Panc1 (cell line): ENCODE data around the gene TRPC4AP. TPM values are rescaled to one million over a fixed set of nuclear protein-coding genes. Genes with fewer than 3 reads are reported as not detected.

Experiments used
- ATAC-seq: fragments of 200-7000 bp; cut with Tn5 transposase; 2 replicates; pipeline ENCODE4 v1.9.1; 2020; ENCODE audit warnings: mild to moderate bottlenecking, moderate library complexity
- BruUV-seq: library from RNA; stranded (reverse); fragments of 400-500 nt; replicated peaks from 2 replicates; lab custom pipeline; 2021; lab: Mats Ljungman, UMichigan
- CTCF ChIA-PET: fragments of 300-600 bp; sonication (Branson Sonifier 250); formaldehyde crosslinking; loops from one replicate; lab custom pipeline; 2022; ENCODE audit warnings: antibody characterized with exemption; lab: Charles Lee
- POLR2A ChIA-PET: fragments of 300-600 bp; sonication (Branson Sonifier 250); formaldehyde crosslinking; loops from one replicate; lab custom pipeline; 2022; ENCODE audit warnings: antibody characterized with exemption; lab: Charles Lee
- DNase-seq: peaks from one replicate; pipeline ENCODE4 v3.0.0-alpha.2; 2010; ENCODE audit warnings: low read depth, low spot score
- H3K27ac ChIP-seq: 2 replicates; pipeline ENCODE4 v1.5.1; 2011; ENCODE audit warnings: mild to moderate bottlenecking, low read length, inconsistent platforms
- H3K27me3 ChIP-seq: fragments of 200-500 bp; sonication (Bioruptor generic); 2 replicates; pipeline ENCODE4 v1.6.0; 2014; ENCODE audit warnings: low read length, inconsistent platforms; ENCODE audit not compliant: control insufficient read depth, insufficient read depth
- H3K36me3 ChIP-seq: fragments of 200-500 bp; sonication (Bioruptor generic); 2 replicates; pipeline ENCODE4 v1.5.1; 2014; ENCODE audit warnings: inconsistent platforms, mild to moderate bottlenecking, low read length, moderate library complexity; ENCODE audit not compliant: control insufficient read depth, insufficient read depth
- H3K4me1 ChIP-seq: 2 replicates; pipeline ENCODE4 v1.5.1; 2011; ENCODE audit warnings: inconsistent platforms, mild to moderate bottlenecking, low read length, moderate library complexity; ENCODE audit not compliant: control insufficient read depth, insufficient read depth
- H3K4me3 ChIP-seq, 2 experiments: 2 replicates each; pipeline ENCODE4 v1.5.1; 2011 to 2012; ENCODE audit warnings: low read depth in 2 of 2, low read length in 2 of 2, mild to moderate bottlenecking in 2 of 2, inconsistent platforms in 1 of 2, moderate library complexity in 1 of 2
- H3K9me3 ChIP-seq: fragments of 200-500 bp; sonication (Bioruptor generic); 2 replicates; pipeline ENCODE4 v1.5.1; 2014; ENCODE audit warnings: low read depth, mild to moderate bottlenecking, inconsistent platforms, low read length, moderate library complexity; ENCODE audit not compliant: control insufficient read depth, insufficient read depth
- CTCF ChIP-seq: fragments of 450-650 bp; IDR thresholded peaks from 2 replicates; pipeline ENCODE4 v1.5.1; 2017; ENCODE audit warnings: mild to moderate bottlenecking
- POLR2AphosphoS5 ChIP-seq: IDR thresholded peaks from 2 replicates; pipeline ENCODE4 v1.6.1; 2012; ENCODE audit warnings: mild to moderate bottlenecking, low read depth, low read length, moderate library complexity
- SIN3A ChIP-seq: IDR thresholded peaks from 2 replicates; pipeline ENCODE4 v1.6.1; 2012; ENCODE audit warnings: low read depth, mild to moderate bottlenecking, low read length, moderate library complexity, borderline replicate concordance; ENCODE audit not compliant: insufficient read depth
- TCF7L2 ChIP-seq: IDR thresholded peaks from 2 replicates; pipeline ENCODE4 v1.6.1; 2011; ENCODE audit warnings: mild to moderate bottlenecking, low read depth, low read length, inconsistent platforms
- in situ Hi-C: cut with HindIII; loops from 2 replicates; pipeline ENCODE4 v1.10.0; 2016; ENCODE audit warnings: low sequenced_read_pairs, low pct_unique_long_range_greater_than_20kb
- intact Hi-C: fragments of 100-400 bp; cut with micrococcal nuclease; formaldehyde crosslinking; loops from one replicate; pipeline ENCODE4 v1.10.0; 2022; ENCODE audit not compliant: unreplicated experiment
- total RNA-seq: library from RNA; stranded (reverse); gene quantifications from one replicate; pipeline ENCODE4 v1.2.1, GENCODE V29; 2021; ENCODE audit not compliant: unreplicated experiment
- TF ChIP-seq, protein P1 (sequence below), 2 experiments: IDR thresholded peaks; 2 replicates each; pipeline ENCODE4 v1.6.1; 2011 to 2012; ENCODE audit warnings: low read depth in 2 of 2, control low read depth in 1 of 2, low read length in 1 of 2, mild to moderate bottlenecking in 1 of 2, moderate library complexity in 1 of 2; ENCODE audit not compliant: insufficient read depth in 1 of 2

TRPC4AP gene
- total RNA-seq, 1 experiment from 2014 or later: 48.4 TPM

DNA sequence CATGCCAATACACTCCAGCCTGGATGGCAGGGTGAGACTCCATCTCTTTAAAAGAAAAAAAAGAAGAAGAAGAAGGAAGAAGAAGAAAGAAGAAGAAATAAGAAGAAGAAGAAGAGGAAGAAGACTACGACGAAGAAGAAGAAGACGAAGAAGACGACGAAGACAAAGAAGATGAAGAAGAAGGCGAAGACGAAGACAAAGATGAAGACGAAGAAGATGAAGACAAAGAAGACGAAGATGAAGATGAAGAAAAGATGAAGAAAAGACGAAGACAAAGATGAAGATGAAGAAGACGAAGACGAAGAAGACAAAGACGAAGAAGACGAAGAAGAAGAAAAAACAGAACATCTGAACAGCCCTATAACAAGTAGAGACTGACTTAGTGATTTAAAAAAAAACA is 33.0 kb downstream of the TRPC4AP start:
- no peaks in the 10 kb centered on the region for H3K4me1 ChIP-seq
- no peak for DNase-seq
- no TSS peak for BruUV-seq
- H3K4me3 ChIP-seq: no peak overlapping the region
- no peaks in the 10 kb centered on the region; the same call in 1 of the 2 replicates for H3K36me3 ChIP-seq
- no peak for TF ChIP-seq POLR2AphosphoS5
- TF ChIP-seq SIN3A: no peak
- TF ChIP-seq, protein P1, sequence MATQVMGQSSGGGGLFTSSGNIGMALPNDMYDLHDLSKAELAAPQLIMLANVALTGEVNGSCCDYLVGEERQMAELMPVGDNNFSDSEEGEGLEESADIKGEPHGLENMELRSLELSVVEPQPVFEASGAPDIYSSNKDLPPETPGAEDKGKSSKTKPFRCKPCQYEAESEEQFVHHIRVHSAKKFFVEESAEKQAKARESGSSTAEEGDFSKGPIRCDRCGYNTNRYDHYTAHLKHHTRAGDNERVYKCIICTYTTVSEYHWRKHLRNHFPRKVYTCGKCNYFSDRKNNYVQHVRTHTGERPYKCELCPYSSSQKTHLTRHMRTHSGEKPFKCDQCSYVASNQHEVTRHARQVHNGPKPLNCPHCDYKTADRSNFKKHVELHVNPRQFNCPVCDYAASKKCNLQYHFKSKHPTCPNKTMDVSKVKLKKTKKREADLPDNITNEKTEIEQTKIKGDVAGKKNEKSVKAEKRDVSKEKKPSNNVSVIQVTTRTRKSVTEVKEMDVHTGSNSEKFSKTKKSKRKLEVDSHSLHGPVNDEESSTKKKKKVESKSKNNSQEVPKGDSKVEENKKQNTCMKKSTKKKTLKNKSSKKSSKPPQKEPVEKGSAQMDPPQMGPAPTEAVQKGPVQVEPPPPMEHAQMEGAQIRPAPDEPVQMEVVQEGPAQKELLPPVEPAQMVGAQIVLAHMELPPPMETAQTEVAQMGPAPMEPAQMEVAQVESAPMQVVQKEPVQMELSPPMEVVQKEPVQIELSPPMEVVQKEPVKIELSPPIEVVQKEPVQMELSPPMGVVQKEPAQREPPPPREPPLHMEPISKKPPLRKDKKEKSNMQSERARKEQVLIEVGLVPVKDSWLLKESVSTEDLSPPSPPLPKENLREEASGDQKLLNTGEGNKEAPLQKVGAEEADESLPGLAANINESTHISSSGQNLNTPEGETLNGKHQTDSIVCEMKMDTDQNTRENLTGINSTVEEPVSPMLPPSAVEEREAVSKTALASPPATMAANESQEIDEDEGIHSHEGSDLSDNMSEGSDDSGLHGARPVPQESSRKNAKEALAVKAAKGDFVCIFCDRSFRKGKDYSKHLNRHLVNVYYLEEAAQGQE (IDR thresholded peaks at IDR 0.05; ENCODE audit: insufficient read depth in 1 of 2, low read depth in 2 of 2, low read length in 1 of 2): no peak
- TF ChIP-seq TCF7L2: no peak
- no peak for TF ChIP-seq CTCF
- in situ Hi-C loops (no loop called here), intact Hi-C loops (no loop called here)
- ChIA-PET POLR2A (no interaction called here), CTCF (no interaction called here)
- H3K27me3 ChIP-seq: no peaks in the 10 kb centered on the region
- H3K27ac ChIP-seq: no peak overlapping the region
- H3K9me3 ChIP-seq: no peaks in the 10 kb centered on the region
- no peak for ATAC-seq

- no TSS peak for BruUV-seq
Measured at GRCh38 chr20:35059110-35059509, 33.5 kb downstream of the TRPC4AP start.

More at GRCh38 chr20:35059110-35059509, 33.5 kb downstream of the TRPC4AP start:
- no peaks in the 10 kb centered on the region for H3K27me3 ChIP-seq
- H3K4me3 ChIP-seq: no peak overlapping the region
- intact Hi-C loops: no loop called here
- H3K36me3 ChIP-seq: no peaks in the 10 kb centered on the region; the same call in 1 of the 2 replicates
- ChIA-PET POLR2A (no interaction called here), CTCF (no interaction called here)
- H3K4me1 ChIP-seq: no peaks in the 10 kb centered on the region
- no peaks in the 10 kb centered on the region for H3K9me3 ChIP-seq
- in situ Hi-C loops: no loop called here
- DNase-seq (no peak), ATAC-seq (no peak)
- no peak for TF ChIP-seq TCF7L2
- TF ChIP-seq CTCF: no peak
- no peak for TF ChIP-seq POLR2AphosphoS5
- TF ChIP-seq SIN3A: no peak
- TF ChIP-seq, protein P1 (IDR thresholded peaks at IDR 0.05; ENCODE audit: insufficient read depth in 1 of 2, low read depth in 2 of 2, low read length in 1 of 2): no peak
- H3K27ac ChIP-seq: no peak overlapping the region
